Measurements from ENCODE around the gene UACA.
"Not testable (repeated sequence)": the region's sequence is repeated elsewhere in the genome, so short reads cannot be mapped to it uniquely, and the experiment has no call there.

The UACA gene

DNA sequence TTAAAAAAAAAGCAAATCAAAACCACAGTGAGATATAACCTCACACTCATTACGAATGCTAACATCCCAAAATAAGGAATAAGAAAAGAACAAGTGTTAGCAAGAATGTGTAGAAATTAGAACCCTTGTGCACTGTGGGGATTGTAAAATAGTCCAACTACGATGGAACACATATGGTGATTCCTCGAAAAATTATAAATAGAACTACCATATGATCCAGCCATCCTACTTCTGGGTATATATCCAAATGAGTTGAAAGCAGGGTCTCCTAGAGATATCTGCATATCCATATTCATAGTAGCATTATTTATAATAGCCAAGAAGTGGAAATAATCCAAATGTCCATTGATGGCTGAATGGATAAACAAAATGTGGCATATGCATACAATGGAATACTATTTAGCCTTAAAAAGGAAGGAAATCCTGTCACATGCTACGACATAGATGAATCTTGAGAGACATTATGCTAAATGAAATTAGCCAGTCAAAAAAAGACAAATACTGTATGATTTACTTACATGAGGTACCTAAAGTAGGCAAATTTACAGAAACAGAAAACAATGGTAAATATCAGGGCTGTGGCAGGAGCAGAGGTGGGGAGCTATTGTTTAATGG lies 55.6 kb downstream of the UACA start:
- no peak for DNase-seq

- DNase-seq, result no peak
Measured at GRCh38 chr15:70704731-70705130, 58.6 kb downstream of the UACA start.

- DNase-seq, result no peak
Measured at GRCh38 chr15:70704166-70704565, 59.2 kb downstream of the UACA start.

DNA sequence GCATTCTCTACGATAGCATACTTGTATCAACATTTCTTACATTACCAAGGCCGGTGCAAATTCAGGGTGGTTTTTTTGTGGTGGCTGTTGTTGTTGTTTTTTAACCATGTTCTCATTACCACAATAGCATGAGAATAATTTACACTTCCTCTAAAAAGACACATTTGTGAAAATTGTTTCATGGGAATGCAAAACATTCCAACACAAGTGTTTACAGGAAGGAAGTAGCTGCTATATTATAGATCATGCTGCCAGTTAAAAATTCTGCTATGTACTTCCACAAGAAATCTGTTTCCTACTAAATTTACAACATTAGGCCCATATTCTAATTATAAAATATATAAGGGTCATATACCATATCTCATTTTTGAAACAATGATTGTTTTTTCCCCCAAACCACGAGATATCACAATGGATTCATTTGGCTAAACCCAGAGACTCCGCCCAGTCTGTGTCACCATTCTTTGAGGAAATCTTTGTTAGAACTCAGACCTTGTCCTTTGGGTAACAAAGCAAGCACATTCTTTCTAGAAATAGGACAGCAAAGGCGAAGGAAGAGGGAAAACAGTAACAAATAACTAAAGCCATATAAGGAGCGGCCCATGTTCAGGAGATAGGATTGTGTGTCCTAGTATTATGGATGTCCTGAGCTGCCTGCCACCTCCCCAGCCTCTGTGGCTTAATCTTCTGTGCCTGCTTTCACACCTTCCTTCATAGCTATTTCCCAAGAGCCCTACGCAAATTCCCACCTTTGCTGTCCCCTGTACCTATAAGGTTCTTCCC lies 60.1 kb downstream of the UACA start:
- DNase-seq, result peak; percentile 44

GRCh38 chr15:70702584-70702983 lies 60.8 kb downstream of the UACA start:
- DNase-seq, result no peak

DNA sequence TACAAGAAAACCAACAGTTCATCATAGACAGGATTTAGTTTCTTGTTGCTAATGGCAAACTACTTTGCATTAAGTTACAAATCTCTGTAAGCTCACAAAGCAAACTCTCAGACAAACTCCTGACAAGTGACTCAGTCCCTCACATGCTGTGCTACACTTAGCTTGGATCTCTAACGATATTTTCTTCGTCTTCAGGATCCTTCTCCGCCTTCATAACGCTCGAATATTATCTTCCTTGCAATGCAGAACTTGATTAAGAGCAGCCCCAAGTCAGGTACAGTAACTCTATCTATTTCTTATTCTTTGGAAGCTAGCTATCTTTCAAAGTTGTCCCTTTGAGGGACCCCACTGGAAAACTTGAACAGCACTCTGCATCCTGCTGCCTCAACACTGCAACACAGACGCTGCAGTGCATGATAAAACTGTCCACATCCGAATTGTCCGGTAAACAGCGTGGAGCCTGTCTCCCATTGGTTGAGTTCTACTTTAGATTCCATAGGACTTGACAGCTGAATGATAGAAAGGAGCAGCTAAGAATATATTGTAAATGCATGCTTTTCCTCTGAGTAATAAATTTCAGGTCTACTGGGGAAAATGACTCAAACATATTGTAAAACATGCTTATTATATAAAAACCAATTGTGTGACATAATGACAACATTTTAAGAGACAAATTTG lies 61.3 kb downstream of the UACA start:
- peak; percentile 59 for DNase-seq

GRCh38 chr15:70701171-70701570 lies 62.2 kb downstream of the UACA start:
- DNase-seq, result no peak

DNA sequence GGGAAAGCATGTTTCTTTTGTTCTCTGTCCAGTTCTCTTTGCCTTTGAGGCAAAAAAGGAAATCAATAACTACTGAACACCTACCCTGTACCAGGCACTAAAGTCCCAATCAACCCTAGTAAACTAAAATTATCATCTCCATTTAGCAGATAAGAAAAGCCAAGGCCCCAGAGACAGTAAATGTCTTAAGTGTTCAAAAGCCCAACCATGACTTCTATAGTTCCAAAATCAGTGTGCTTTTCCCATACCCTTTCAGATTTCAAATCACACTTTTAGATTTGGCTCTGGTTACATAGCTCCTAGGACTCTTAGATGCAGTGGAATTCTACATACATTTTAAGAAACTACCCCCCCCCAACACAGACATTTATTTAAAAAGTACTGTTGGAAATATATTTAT lies 63.5 kb downstream of the UACA start:
- no peak for DNase-seq

- no peak for DNase-seq
Measured at GRCh38 chr15:70698836-70699390, 64.4 kb downstream of the UACA start.

- DNase-seq, result peak; percentile 16
Measured at GRCh38 chr15:70698426-70698825, 64.9 kb downstream of the UACA start.

DNA sequence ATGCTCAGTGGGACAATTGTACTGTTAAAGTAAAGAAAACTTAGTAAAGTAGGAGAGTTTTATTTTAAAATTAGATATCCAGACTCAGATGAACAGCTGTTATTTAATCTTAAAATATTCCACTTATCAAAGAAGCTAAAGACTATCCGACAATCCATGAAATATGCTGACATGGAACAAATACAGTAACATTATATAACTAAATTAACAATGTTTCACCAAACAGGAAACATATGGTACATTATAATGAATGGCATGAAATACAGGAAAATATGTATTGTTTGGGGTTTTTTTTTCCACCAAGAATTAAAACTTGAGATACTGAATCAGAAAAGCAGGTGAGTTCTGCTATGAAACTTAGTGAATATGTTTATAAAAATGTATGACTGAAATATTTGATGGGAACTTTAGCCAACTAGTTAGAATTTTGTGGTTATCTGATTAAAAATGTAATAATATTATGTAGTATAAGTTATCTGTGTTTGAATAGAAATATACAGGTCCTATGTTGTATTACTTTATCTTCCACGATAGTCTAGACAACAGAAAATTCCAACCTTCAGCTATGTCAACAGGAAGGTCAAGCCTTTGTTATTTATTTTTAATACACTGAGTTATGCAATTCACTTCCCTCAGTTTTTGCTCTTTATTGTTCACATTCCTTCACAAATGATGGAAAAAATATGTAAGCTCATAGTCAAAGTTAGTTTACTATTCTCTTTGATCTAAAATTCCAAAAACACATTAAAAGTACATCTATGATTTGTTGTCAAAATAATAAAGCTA lies 72.7 kb downstream of the UACA start:
- DNase-seq, result no peak

GRCh38 chr15:70690021-70690420 lies 73.3 kb downstream of the UACA start:
- DNase-seq, result no peak

DNA sequence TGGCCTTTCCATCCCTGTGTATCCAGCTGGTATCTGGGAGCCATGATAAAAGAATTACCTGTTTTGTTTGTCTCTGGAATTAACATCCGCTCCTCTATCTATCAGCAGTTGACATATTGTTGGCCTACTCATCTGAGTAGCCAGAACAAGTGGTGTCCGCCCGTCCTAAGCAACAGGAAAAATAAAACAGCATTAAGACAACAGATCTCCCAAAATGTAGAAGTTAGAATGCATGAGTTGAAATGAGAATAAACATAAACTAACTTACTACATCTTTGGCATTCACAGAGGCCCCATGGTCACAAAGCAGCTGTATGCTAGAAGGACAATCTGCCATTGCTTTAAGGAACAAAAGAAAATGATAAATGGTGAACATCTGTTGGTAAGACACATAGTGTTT lies 75.9 kb downstream of the UACA start:
- no peak for DNase-seq

GRCh38 chr15:70680817-70681216 lies 82.5 kb downstream of the UACA start:
- no peak for DNase-seq

- DNase-seq, result no peak
Measured at GRCh38 chr15:70679919-70680231, 83.5 kb downstream of the UACA start.

DNA sequence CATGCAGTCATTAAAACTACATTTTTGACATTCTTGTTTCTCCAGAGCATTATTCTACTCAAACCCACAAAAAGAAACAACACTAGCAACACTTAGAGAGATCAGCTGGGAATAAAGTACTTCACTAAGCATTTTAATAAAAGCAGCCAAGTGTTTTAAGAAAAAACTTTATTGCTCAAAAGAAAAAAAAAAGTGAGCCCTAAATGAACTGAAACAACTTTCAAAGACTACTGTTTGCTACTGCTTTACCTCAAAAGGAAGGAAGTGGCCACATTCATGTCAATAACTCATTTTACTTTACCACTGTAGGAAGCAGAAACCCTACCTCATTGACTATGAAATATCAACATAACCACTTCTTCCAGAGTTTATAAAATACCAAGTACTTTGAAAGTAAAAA lies 91.3 kb downstream of the UACA start:
- peak; percentile 32 for DNase-seq

DNA sequence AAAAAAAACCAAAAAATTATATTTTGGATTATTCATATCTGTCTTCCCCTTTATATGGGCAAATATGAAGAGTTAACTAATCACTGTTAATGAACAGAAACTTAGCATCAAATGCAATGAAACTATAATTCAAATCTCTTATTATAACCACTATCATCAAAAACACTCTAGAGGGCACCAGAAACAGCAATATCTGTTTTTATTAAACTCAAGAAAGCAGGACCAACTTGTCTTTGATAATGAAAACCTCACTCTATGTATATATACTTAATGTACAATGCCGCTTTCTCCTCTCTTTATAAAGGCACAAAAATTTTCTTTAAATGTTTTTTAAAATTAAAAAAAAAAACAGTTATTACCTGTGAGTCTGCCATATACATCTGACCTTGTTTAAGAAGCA lies 92.7 kb downstream of the UACA start:
- DNase-seq, result no peak

- DNase-seq, result no peak
Measured at GRCh38 chr15:70669966-70670658, 93.2 kb downstream of the UACA start.

DNA sequence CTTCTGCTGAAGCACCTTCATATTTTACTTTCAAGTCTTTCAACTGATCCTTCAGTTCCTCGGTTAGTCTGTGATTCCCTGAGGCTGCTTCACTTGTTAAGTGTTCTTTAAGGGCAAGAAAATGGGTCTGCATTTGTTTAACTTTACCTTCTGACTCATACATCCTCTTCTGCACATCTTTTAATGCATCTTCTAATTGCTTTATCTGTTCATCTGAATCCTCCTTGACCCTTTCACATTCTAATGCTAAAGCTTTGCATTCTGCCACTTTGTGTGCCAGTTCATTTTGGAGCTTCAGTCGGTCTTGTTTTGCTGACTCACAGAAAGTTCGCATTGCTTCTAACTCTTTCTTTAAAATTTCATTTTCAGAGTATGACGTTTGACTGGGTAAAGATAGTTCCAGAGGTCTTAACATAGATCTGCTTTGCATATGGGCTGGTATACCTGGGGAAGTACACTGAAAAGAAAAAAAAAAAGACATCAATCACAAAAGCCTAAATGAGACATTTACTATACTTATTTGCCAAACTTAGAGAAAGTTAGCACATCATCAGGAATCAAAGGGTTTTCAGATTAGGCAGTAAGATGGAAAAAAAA lies 94.3 kb downstream of the UACA start:
- DNase-seq, result no peak

GRCh38 chr15:70665599-70665998 lies 97.8 kb downstream of the UACA start:
- no peak for DNase-seq

- DNase-seq, result no peak
Measured at GRCh38 chr15:70664494-70664893, 98.9 kb downstream of the UACA start.

DNA sequence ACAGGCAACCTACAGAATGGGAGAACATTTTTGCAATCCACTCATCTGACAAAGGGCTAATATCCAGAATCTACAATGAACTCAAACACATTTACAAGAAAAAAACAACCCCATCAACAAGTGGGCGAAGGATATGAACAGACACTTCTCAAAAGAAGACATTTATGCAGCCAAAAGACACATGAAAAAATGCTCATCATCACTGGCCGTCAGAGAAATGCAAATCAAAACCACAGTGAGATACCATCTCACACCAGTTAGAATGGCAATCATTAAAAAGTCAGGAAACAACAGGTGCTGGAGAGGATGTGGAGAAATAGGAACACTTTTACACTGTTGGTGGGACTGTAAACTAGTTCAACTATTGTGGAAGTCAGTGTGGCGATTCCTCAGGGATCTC lies 100.3 kb downstream of the UACA start:
- DNase-seq, result not testable (repeated sequence)
